CD4-positive, alpha-beta T cell treated with Interleukin-17A for 4 hours (primary cell): ENCODE data around the gene RNASE4.

ENCODE experiments used
- DNase-seq: peaks from one replicate; pipeline ENCODE4 v3.0.0-alpha.2; 2020; ENCODE audit warnings: mixed read lengths

Gene RNASE4

DNA sequence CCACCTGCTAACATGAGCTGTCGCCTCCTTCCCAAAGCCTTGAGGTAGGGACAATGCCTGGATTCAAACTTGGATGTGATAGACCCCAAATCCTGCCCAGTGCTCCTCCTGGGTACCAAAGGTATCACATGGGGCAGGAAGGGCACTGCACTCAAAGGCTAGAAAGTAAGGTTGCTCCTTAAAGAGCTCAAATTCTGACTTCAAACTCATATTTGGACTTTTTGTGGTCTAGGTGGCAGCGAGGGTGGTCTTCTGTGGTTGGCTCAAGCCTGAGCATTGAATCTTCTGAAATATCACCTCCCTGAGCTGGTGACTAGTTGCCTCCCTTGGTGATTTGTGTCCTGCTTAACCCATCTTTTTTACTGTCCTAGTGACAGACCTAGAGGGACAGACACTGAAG, 8.3 kb upstream of the RNASE4 start:
- DNase-seq, result no peak

DNA sequence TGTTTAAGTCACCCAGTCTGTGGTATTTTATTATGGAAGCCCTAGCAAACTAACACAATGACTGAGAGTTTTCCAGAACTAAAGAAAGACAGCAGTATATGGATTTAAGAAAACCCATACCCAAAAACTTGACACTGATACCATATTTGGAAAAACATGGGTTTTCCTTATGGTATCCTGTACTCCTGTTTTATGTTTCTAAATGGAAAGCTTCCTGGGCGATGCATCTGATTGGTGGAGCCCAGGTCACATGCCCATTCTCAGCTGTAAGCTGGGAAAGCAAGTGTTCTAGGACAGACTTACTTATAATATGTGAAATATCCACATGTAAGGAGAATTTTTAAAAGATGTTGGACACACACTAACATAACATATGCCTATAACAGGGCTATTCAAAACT, 4.5 kb upstream of the RNASE4 start:
- DNase-seq, result no peak

GRCh38 chr14:20680363-20680762, 4.0 kb upstream of the RNASE4 start:
- no peak for DNase-seq

GRCh38 chr14:20680843-20681347, 3.5 kb upstream of the RNASE4 start:
- DNase-seq, result peak; percentile 66

DNA sequence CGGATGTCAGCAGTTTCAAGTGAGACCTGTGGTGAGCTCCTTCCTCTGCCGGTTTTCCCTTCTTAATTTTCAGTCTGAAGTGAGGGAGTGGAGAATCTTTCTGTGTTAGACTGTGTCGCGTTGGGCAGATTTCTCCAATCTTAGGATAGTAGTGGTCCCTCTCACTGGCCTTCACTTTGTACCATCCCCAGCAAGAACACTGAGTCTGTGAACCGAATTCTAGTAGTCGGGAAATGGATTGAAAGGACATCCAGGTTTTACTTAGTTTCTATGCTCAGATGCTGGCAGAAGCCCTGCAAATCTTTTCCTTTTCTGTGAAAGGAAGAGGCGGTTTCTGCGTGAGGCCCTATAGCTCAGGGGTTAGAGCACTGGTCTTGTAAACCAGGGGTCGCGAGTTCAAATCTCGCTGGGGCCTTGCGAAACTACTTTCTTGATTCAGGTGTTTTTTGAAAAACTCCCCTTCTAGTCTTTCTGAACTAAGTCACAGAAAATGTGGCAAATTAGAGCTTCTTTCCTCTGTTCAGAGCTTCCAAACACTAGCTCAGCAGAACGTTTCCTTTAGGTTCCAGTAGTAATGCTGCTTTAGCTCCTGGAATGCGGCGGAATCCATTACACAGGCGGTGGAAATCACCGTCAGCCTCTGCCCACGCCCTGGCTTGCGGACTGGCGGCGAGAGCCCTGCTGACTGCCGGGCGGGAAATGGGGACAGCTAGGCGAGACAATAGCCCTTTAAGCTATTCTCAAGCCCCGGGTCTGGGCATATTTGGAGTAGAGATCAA, 2.8 kb upstream of the RNASE4 start:
- DNase-seq, result peak; percentile 83

- no peak for DNase-seq
These were observed 2.3 kb upstream of the RNASE4 start for GRCh38 chr14:20682127-20682434.

- peak; percentile 85 for DNase-seq
These were observed 1.8 kb upstream of the RNASE4 start for GRCh38 chr14:20682435-20683124.

- peak; percentile 81 for DNase-seq
These were observed 1.1 kb upstream of the RNASE4 start for GRCh38 chr14:20683125-20683890.

DNA sequence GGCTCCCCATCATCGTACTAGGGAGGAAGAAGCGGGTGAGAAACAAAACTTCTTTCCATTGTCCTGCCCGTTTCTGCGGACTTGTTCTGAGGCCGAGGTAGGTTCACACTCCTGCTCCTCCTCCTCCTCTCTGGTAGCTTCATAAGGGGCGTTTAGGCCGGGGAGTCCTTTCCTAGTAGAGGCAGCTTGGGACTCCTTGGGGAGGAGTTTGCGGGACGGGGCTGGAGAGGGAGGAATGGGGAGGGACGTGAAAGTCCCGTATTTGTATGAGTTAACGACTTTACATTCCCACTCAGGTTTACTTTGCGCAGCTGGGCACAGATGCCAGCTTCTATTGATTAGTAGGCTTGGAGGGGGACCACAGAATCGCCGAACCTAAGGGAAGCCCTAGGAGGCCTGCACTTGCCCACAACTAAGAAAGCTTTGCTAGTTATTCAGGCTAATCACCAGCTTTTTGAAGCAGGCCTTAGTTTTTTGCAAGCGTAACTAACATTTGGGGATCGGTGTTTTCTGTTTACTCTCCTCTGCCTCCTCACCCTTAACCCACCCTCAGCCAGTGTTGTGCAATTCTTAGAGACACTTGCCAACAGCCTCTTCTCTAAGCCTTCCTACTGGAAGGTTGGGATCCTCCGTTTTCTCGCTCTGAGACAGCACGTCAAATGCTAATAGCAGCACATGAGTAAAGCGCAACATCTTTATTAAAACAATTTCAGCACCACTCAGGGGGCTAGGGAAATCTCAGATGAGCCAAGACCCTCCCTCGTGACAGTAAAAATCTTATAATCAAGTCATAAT, 499 bp downstream of the RNASE4 start:
- no peak for DNase-seq

- DNase-seq, result no peak
These were observed 2.2 kb downstream of the RNASE4 start for GRCh38 chr14:20686386-20687143.

GRCh38 chr14:20687362-20688166, 3.2 kb downstream of the RNASE4 start:
- DNase-seq, result no peak

- no peak for DNase-seq
These were observed 3.9 kb downstream of the RNASE4 start, which contains the start of gene ANG for GRCh38 chr14:20688167-20688839. Gene ANG (plus strand): TSS chr14:20688764. CDS start chr14:20693565, 4,801 bp downstream.

DNA sequence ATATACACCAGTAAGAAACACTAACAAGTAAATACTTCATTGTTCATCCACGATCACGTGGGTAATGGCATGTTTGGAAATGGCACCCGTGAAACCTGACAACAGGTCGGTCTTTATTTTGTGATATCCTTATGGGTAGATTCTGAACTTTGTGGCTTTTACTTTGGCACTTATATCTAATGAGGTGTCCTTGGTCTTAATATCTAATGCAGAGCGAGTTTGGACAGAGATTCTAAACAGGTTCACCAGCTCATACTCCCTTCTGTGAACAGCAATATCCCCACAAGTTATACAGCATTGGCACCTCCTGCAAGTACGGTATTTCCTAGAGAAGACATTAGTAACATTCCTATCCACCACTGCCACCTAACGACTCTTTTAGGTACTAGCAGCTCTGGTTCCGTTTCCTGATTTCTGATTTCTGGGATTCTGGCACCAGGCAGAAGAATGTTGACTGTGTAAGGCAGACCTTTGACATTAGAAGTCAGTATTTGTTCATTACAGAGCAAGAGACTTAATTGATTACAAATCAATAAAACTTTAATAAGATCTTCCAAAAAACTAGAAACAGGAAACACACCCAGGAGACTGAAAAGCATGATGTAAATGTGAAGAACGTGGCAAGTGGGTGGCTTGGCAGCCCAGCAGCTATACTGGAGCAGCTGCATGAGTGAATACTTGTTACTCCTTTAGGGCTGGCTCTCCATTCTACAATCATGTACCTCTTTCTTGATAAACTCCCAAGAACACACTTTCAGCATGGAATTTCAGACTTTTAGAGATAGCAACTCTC, 6.7 kb downstream of the RNASE4 start:
- peak; percentile 61 for DNase-seq

DNA sequence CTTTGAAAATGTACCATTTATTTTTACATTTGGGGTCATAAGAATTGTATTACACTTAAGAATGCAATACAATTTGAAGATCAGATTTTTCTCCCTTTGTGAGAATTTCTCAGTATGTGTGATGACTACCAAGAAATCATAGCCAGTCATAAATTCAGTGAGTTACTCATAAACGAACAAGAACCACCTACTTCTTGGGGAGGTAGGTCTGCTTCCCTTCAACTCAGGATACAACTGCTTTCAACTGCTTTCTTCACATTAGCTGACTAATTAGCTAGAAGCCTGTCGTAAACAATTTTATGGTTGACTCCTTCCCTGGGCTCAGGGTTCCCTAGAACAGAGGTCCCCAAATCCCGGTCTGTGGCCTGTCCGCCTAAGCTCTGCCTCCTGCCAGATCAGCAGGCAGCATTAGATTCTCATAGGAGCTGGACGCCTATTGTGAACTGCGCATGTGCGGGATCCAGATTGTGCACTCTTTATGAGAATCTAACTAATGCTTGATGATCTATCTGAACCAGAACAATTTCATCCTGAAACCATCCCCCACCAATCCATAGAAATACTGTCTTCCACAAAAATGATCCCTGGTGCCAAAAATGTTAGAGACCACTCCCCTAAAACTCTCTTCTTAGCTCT, 7.9 kb downstream of the RNASE4 start:
- no peak for DNase-seq

DNA sequence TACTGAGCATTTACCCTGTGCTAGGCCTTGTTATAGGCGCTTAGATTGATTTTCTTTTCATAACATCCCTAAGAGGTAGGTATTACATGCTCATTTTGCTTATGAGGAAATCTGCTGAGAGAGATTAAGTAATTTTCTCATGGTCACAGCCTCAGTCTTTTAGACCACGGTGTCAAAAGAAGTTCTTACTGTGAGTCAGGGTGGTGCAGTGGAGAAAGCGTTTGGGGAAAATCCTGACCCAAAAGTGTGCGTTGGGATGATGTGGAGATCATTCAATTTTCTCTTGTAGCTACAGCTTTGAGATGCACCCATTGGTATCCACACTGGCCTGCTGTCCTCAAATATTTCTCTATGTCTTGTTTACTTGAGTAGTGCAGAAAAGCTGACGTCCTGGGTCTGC, 12.4 kb downstream of the RNASE4 start:
- DNase-seq, result no peak

DNA sequence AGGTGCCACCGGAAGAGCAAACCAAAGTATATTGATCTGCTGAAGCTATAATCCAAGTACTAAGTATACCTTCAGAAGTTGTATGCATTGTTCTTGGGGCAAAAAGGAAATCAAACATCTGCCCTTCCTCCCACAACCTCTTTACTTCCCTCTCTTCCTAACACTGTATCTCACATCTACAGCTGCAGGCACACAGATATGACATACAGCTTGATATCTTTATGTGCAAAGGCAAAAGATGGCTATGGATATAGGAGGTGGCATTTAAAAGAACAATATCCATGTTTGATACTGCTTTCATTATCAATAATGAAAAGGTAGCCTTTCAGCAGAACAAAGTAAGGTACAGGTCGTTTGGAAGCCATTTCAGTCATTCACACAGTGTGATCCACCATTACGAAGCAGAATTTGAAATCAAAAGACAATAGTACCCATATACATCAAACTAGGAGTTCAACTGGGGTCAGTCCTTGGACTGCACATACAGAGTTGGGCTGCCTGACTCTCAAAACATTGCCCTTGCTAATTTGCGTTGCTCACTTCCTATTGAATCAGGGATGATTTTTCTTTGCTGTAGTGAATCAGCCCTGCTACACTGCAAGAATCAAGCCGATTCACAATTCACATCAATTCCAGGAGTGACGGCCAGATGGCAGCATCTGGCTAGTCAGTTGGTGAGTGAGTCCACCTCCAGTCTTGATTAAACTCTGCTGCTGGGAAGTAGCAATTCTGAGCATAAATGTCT, 13.1 kb downstream of the RNASE4 start:
- peak; percentile 73 for DNase-seq

DNA sequence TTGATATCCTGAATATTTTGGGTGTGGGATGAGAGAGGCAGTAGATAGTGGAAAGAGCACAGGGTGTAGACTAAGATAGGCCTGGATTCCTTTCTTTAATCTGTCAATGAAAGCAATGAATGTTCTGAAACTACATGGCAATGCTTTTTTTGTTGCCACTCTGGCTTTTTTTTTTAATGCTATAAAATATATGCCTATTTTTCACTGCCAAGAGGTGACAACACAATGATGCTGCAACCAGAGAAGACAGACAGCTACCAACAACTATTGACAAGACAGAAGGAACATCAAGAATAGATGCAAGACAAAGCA, 13.6 kb downstream of the RNASE4 start:
- no peak for DNase-seq

GRCh38 chr14:20698934-20699333, 14.6 kb downstream of the RNASE4 start:
- no peak for DNase-seq

- DNase-seq, result no peak
These were observed 15.6 kb downstream of the RNASE4 start for GRCh38 chr14:20699931-20700330.
